SU-DHL-6 (cell line): ENCODE data around the gene CENPO.

Source experiments
- H2AFZ ChIP-seq: fragments of 200-600 bp; sonication (generic); 2 replicates; pipeline ENCODE4 v1.6.1; 2014; ENCODE audit warnings: low read depth, mild to moderate bottlenecking, moderate library complexity, mixed read lengths, antibody characterized with exemption, low read length; ENCODE audit not compliant: severe bottlenecking
- H3F3A ChIP-seq: fragments of 200-600 bp; shearing (Covaris generic); 2 replicates; pipeline ENCODE4 v1.6.0; 2016; ENCODE audit warnings: antibody characterized with exemption, mild to moderate bottlenecking; ENCODE audit not compliant: insufficient read depth
- H3K27ac ChIP-seq: fragments of 200-600 bp; sonication (generic); 2 replicates; pipeline ENCODE4 v1.5.1; 2016; ENCODE audit warnings: low read depth, mild to moderate bottlenecking, low read length, moderate library complexity, mixed read lengths
- H3K27me3 ChIP-seq: fragments of 200-600 bp; sonication (generic), shearing (Covaris generic); 2 replicates; pipeline ENCODE4 v1.6.0; 2014; ENCODE audit warnings: mild to moderate bottlenecking, low read length
- H3K36me3 ChIP-seq: fragments of 200-600 bp; sonication (generic); 2 replicates; pipeline ENCODE4 v1.6.1; 2014; ENCODE audit warnings: mild to moderate bottlenecking, low read length, mixed read lengths
- H3K4me2 ChIP-seq: fragments of 300-600, 200-600 bp; shearing (Covaris generic), sonication (generic); 2 replicates; pipeline ENCODE4 v1.6.0; 2014; ENCODE audit warnings: low read length, low read depth, mild to moderate bottlenecking; ENCODE audit not compliant: poor library complexity, severe bottlenecking
- H3K4me3 ChIP-seq: fragments of 200-600 bp; sonication (generic); 2 replicates; pipeline ENCODE4 v1.5.1; 2014; ENCODE audit warnings: antibody characterized with exemption, low read length, mild to moderate bottlenecking, mixed read lengths; ENCODE audit not compliant: insufficient read depth, poor library complexity, severe bottlenecking
- H3K79me2 ChIP-seq: fragments of 200-600 bp; sonication (generic); 2 replicates; pipeline ENCODE4 v1.6.1; 2014; ENCODE audit warnings: mild to moderate bottlenecking, low read length, moderate library complexity; ENCODE audit not compliant: insufficient read depth
- H3K9ac ChIP-seq: fragments of 200-600 bp; sonication (generic); 2 replicates; pipeline ENCODE4 v1.7.0; 2014; ENCODE audit warnings: mild to moderate bottlenecking, low read length
- H3K9me2 ChIP-seq: fragments of 200-600 bp; sonication (generic); replicated peaks from 2 replicates; pipeline ENCODE4 v1.6.1; 2014; ENCODE audit warnings: low read length; ENCODE audit not compliant: insufficient read depth
- H3K9me3 ChIP-seq: fragments of 200-600 bp; sonication (generic); 2 replicates; pipeline ENCODE4 v1.6.1; 2014; ENCODE audit warnings: low read length, mixed read lengths; ENCODE audit not compliant: insufficient read depth
- H4K20me1 ChIP-seq: fragments of 200-600 bp; sonication (generic); 2 replicates; pipeline ENCODE4 v1.6.1; 2014; ENCODE audit warnings: low read depth, mild to moderate bottlenecking, antibody characterized with exemption, low read length, moderate library complexity, mixed read lengths
- EZH2phosphoT487 ChIP-seq: fragments of 200-600 bp; sonication (generic), shearing (Covaris generic); conservative IDR thresholded peaks from 2 replicates; pipeline ENCODE4 v1.6.1; 2018; ENCODE audit warnings: mild to moderate bottlenecking, antibody characterized with exemption, low read length, moderate library complexity, mixed read lengths
- TF ChIP-seq, protein P1 (sequence below): fragments of 200-600 bp; sonication (generic); IDR thresholded peaks from one replicate; pipeline ENCODE4 v1.5.1; 2017; ENCODE audit warnings: antibody characterized with exemption, mild to moderate bottlenecking, low read length, moderate library complexity; ENCODE audit not compliant: insufficient read depth, poor library complexity, severe bottlenecking

Gene CENPO

DNA sequence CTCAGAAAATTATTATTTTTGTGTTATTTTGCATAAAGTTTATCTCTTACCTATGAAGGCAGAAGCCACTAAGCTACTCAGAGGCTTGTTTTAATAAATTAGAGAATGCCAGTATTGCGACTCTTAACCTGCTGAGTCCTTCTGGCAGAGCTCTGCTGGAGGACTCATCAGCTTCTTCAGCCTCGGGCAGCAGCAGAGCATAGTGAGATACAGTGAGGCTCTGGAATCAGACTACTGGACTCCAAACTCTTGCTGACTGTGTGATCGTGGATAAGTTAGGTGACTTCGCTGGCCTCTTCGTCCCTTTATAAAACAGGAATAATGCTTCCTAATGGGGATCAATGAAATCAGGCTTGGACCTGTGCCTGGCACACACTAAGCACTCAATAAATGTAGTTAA is 1.8 kb upstream of the CENPO start:
- H3K27ac ChIP-seq: no peak overlapping the region
- H3K9me3 ChIP-seq: no peaks in the 10 kb centered on the region
- H2AFZ ChIP-seq: no peak overlapping the region
- peaks cover 32% of the 10 kb centered on the region for H3K79me2 ChIP-seq
- H3K4me3 ChIP-seq: no peak overlapping the region
- H3K36me3 ChIP-seq: peaks cover 8% of the 10 kb centered on the region
- H3K9me2 ChIP-seq: no peaks in the 10 kb centered on the region
- H3F3A ChIP-seq: 0 out of 2 replicates have a peak, but pooled peaks cover 2% of the 10 kb centered on the region
- TF ChIP-seq EZH2phosphoT487: no peak
- TF ChIP-seq, protein P1, sequence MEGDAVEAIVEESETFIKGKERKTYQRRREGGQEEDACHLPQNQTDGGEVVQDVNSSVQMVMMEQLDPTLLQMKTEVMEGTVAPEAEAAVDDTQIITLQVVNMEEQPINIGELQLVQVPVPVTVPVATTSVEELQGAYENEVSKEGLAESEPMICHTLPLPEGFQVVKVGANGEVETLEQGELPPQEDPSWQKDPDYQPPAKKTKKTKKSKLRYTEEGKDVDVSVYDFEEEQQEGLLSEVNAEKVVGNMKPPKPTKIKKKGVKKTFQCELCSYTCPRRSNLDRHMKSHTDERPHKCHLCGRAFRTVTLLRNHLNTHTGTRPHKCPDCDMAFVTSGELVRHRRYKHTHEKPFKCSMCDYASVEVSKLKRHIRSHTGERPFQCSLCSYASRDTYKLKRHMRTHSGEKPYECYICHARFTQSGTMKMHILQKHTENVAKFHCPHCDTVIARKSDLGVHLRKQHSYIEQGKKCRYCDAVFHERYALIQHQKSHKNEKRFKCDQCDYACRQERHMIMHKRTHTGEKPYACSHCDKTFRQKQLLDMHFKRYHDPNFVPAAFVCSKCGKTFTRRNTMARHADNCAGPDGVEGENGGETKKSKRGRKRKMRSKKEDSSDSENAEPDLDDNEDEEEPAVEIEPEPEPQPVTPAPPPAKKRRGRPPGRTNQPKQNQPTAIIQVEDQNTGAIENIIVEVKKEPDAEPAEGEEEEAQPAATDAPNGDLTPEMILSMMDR: no peak
- H3K4me2 ChIP-seq: peak overlapping the region; percentile 85
- no peak overlapping the region for H3K9ac ChIP-seq
- H4K20me1 ChIP-seq: no peaks in the 10 kb centered on the region
- H3K27me3 ChIP-seq: no peaks in the 10 kb centered on the region

DNA sequence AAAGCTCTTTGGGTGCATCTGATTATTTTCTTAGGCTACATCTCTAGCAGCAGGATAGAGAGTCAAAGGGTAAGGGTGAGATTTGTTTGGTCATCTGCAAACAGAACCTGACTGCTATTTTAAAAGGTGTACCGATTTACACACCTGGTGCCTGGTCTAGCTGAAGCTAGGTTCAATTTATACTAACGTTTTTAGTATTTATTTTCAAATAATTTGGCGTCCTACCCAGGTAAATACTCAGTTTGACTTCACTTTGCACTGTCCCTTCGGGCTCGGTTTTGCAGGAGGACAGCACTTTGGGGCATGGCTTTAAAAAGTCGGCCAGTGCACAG is 717 bp upstream of the CENPO start:
- peak overlapping the region; percentile 85 for H3K4me2 ChIP-seq
- H2AFZ ChIP-seq: peak overlapping the region; percentile 91

GRCh38 chr2:24793761-24794435 is 673 bp downstream of the CENPO start:
- Histone ChIP-seq H3K36me3 (peaks cover 15% of the 10 kb centered on the region), H3F3A (0 out of 2 replicates have a peak, but pooled peaks cover 2% of the 10 kb centered on the region), H3K27ac (peak overlapping the region; percentile 87), H4K20me1 (no peaks in the 10 kb centered on the region), H3K9me3 (no peaks in the 10 kb centered on the region), H3K4me2 (peak overlapping the region; percentile 85), H2AFZ (peak overlapping the region; percentile 91), H3K9ac (peak overlapping the region; percentile 91), H3K4me3 (peak overlapping the region; percentile 71), H3K27me3 (no peaks in the 10 kb centered on the region), H3K79me2 (peaks cover 57% of the 10 kb centered on the region), H3K9me2 (no peaks in the 10 kb centered on the region)
- TF ChIP-seq, protein P1: no peak
- TF ChIP-seq EZH2phosphoT487: no peak

More for the DNA sequence above, 717 bp upstream of the CENPO start:
- H3K36me3 ChIP-seq: peaks cover 8% of the 10 kb centered on the region
- H3F3A ChIP-seq: 0 out of 2 replicates have a peak, but pooled peaks cover 2% of the 10 kb centered on the region
- H3K9ac ChIP-seq: peak overlapping the region; percentile 91
- TF ChIP-seq EZH2phosphoT487: no peak
- TF ChIP-seq, protein P1: no peak
- H4K20me1 ChIP-seq: no peaks in the 10 kb centered on the region
- H3K79me2 ChIP-seq: peaks cover 43% of the 10 kb centered on the region
- H3K27me3 ChIP-seq: no peaks in the 10 kb centered on the region
- no peaks in the 10 kb centered on the region for H3K9me3 ChIP-seq
- H3K27ac ChIP-seq: peak overlapping the region; percentile 87
- no peaks in the 10 kb centered on the region for H3K9me2 ChIP-seq
- H3K4me3 ChIP-seq: peak overlapping the region; percentile 71
